DND-41 (cell line): ENCODE measurements around the gene BAD.
A peak's percentile ranks its signal among the peaks of the same experiment; 100 is the strongest.

ENCODE experiments used
- ATAC-seq: fragments of 200-7000 bp; cut with Tn5 transposase; 3 replicates; pipeline ENCODE4 v1.9.1; 2021; ENCODE audit warnings: low read depth; ENCODE audit not compliant: insufficient read depth
- DNase-seq: peaks from one replicate; pipeline ENCODE4 v3.0.0-alpha.2; 2020
- H2AFZ ChIP-seq: 2 replicates; pipeline ENCODE4 v1.6.0; 2012; ENCODE audit warnings: low read depth, low read length
- H3K27ac ChIP-seq: 2 replicates; pipeline ENCODE4 v1.5.1; 2012; ENCODE audit warnings: low read length, inconsistent platforms
- H3K27me3 ChIP-seq: fragments of 200-600 bp; sonication (generic); 2 replicates; pipeline ENCODE4 v1.6.0; 2012; ENCODE audit warnings: low read length, mild to moderate bottlenecking, inconsistent platforms; ENCODE audit not compliant: insufficient read depth, poor library complexity
- H3K36me3 ChIP-seq: 2 replicates; pipeline ENCODE4 v1.5.1; 2012; ENCODE audit warnings: low read length, inconsistent platforms; ENCODE audit not compliant: insufficient read depth
- H3K4me1 ChIP-seq: 2 replicates; pipeline ENCODE4 v1.5.1; 2012; ENCODE audit warnings: mild to moderate bottlenecking, low read length; ENCODE audit not compliant: insufficient read depth
- H3K4me2 ChIP-seq: 2 replicates; pipeline ENCODE4 v1.6.0; 2012; ENCODE audit warnings: mild to moderate bottlenecking, moderate library complexity, low read length, inconsistent platforms; ENCODE audit not compliant: insufficient read depth
- H3K4me3 ChIP-seq, 2 experiments: fragments of 200-600 bp in 1 of 2; shearing (Covaris generic) in 1 of 2; 2 replicates each; pipeline ENCODE4 v1.5.1; 2012 to 2016; ENCODE audit warnings: inconsistent platforms in 2 of 2, low read length in 2 of 2, mild to moderate bottlenecking in 2 of 2, low read depth in 1 of 2, moderate library complexity in 1 of 2
- H3K79me2 ChIP-seq: 2 replicates; pipeline ENCODE4 v1.6.0; 2012; ENCODE audit warnings: low read length, inconsistent platforms; ENCODE audit not compliant: insufficient read depth
- H3K9ac ChIP-seq: 2 replicates; pipeline ENCODE4 v1.6.0; 2012; ENCODE audit warnings: low read depth, mild to moderate bottlenecking, inconsistent platforms, low read length, moderate library complexity
- H3K9me3 ChIP-seq: 2 replicates; pipeline ENCODE4 v1.5.1; 2012; ENCODE audit warnings: low read length, moderate library complexity, mild to moderate bottlenecking, inconsistent platforms; ENCODE audit not compliant: insufficient read depth, severe bottlenecking
- H4K20me1 ChIP-seq: 2 replicates; pipeline ENCODE4 v1.6.0; 2012; ENCODE audit warnings: low read length; ENCODE audit not compliant: insufficient read depth
- CTCF ChIP-seq: IDR thresholded peaks from 2 replicates; pipeline ENCODE4 v1.5.1; 2012; ENCODE audit warnings: borderline replicate concordance, low read length, moderate library complexity, mild to moderate bottlenecking; ENCODE audit not compliant: poor library complexity, severe bottlenecking; ENCODE audit errors: extremely low read depth
- EZH2 ChIP-seq: IDR thresholded peaks from 3 replicates; pipeline ENCODE4 v1.6.1; 2012; ENCODE audit warnings: borderline replicate concordance, low read depth, mild to moderate bottlenecking, moderate library complexity, low read length, inconsistent platforms; ENCODE audit not compliant: severe bottlenecking

BAD gene

DNA sequence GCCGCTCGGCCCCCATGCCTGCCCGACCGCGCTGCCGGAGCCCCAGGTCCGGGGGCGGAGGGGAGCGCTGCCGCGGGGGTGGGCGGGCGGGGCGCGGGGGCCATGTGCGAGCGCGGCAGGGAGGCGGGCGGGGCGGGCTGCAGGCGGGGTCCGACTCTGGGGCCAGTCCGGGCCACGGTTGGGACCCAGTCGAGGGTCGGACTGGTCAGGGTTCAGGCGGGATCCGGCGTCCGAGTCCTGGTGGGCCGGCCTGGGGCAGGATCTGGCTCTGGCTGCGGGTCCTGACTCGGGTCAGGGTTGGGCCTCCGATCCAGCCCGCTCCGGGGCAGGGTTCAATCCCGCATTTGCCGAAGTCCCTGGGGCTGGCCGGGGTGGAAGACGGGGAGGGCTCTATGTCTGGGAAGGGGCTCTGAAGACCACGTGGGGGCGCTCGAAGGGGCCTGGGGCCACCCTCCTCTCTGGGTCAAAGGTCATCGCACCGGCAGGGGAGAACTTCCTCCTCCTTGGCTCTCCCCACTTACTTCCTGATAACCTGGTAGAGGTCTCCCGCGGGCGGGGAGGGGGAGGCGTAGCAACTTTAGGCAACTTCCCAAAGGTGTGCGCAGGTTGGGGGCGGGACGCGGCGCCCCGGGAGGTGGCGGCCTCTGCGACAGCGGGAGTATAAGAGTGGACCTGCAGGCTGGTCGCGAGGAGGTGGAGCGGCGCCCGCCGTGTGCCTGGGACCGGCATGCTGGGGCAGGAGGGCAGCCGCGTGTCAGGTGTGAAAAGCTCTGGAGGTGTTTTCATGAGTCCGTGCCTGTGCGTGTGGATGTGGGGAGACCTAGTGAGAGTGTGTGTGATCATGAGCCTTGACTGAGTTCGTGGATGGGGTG, 21.5 kb upstream of the BAD start:
- Histone ChIP-seq H3K9ac (peak overlapping the region; percentile 64), H4K20me1 (peaks cover 22% of the 10 kb centered on the region), H3K4me3 (peak overlapping the region; percentile 75 to 76), H3K27me3 (no peaks in the 10 kb centered on the region), H2AFZ (peak overlapping the region; percentile 70), H3K27ac (peak overlapping the region; percentile 66), H3K4me1 (peaks cover 38% of the 10 kb centered on the region), H3K9me3 (no peaks in the 10 kb centered on the region), H3K79me2 (peaks cover 37% of the 10 kb centered on the region), H3K4me2 (peak overlapping the region; percentile 91), H3K36me3 (peaks cover 17% of the 10 kb centered on the region)
- ATAC-seq (peak; percentile 41), DNase-seq (peak; percentile 85)
- TF ChIP-seq EZH2 (no peak), CTCF (peak; percentile 66)

- Histone ChIP-seq H3K9ac (peak within 1 kb of the TSS; percentile 84), H3K4me1 (peaks cover 43% of the 10 kb centered on the region), H2AFZ (peak within 1 kb of the TSS; percentile 89), H3K27me3 (no peaks in the 10 kb centered on the region), H3K27ac (peak within 1 kb of the TSS; percentile 95), H4K20me1 (peaks cover 23% of the 10 kb centered on the region), H3K4me3 (peak within 1 kb of the TSS; percentile 76 to 78), H3K36me3 (peaks cover 14% of the 10 kb centered on the region), H3K79me2 (peaks cover 34% of the 10 kb centered on the region), H3K9me3 (no peaks in the 10 kb centered on the region), H3K4me2 (peak within 1 kb of the TSS; percentile 93)
- ATAC-seq = peak; percentile 81
- peak; percentile 99 for DNase-seq
- TF ChIP-seq EZH2 = no peak
- no peak for TF ChIP-seq CTCF
Observed at GRCh38 chr11:64305075-64305690, 20.7 kb upstream of the BAD start, which contains the start of gene ESRRA. Gene ESRRA, plus strand, starts transcription at chr11:64305524. Its CDS starts 1,656 bp downstream, at chr11:64307180.

DNA sequence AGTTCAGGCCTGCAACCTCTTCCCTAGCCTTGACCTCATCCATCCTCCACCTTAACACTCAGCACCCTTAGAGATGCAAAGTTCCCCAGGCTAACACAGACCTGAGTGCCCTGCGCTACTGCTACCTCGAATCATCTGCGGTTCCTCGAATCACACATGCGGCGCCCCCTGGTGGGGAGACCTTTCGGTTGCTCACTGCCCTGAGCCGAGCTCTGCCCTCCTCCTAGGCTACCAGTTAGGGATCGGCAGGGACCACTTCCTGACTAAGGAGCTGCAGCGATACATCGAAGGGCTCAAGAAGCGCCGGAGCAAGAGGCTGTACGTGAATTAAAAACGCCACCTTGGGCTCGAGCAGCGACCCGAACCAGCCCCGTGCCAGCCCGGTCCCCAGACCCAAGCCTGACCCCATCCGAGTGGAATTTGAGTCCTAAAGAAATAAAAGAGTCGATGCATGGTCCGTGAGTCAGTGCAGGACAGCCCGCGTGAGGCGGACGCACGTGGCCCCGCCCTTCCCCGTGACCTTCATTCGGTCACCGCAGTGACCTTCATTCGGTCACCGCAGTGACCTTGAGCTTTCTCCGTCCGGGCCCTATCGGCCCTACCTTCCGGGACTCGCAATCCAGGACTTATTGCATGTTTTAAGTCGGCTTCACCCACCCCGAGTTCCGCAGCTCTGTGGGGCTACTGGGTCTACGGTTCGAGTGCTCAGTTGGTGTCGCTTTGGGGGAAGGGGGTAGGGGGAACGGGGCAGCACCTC, 20.0 kb upstream of the BAD start:
- peaks cover 14% of the 10 kb centered on the region for H3K36me3 ChIP-seq
- peak overlapping the region; percentile 95 for H3K27ac ChIP-seq
- H3K9ac ChIP-seq = peak overlapping the region; percentile 84
- TF ChIP-seq CTCF (peak; percentile 99), EZH2 (no peak)
- peaks cover 29% of the 10 kb centered on the region for H3K79me2 ChIP-seq
- ATAC-seq (peak; percentile 69), DNase-seq (peak; percentile 95)
- peaks cover 2% of the 10 kb centered on the region for H3K27me3 ChIP-seq
- H3K4me2 ChIP-seq = peak overlapping the region; percentile 93
- peak overlapping the region; percentile 39 to 78; a peak in 3 of 4 replicates for H3K4me3 ChIP-seq
- H4K20me1 ChIP-seq = peaks cover 23% of the 10 kb centered on the region
- H2AFZ ChIP-seq = peak overlapping the region; percentile 89
- H3K4me1 ChIP-seq = peaks cover 43% of the 10 kb centered on the region
- H3K9me3 ChIP-seq = no peaks in the 10 kb centered on the region
